H9 (cell line): Measurements from ENCODE around the gene ACBD5. TPM values are rescaled to one million over a fixed set of nuclear protein-coding genes. Genes with fewer than 3 reads are reported as not detected.
"Not testable (repeated sequence)": the region's sequence is repeated elsewhere in the genome, so short reads cannot be mapped to it uniquely, and the experiment has no call there.

Source experiments
- DNase-seq: peaks from one replicate; pipeline ENCODE4 v3.0.0-alpha.2; 2017
- H2AFZ ChIP-seq: one replicate; pipeline ENCODE4 v1.6.1; 2013; ENCODE audit warnings: mild to moderate bottlenecking, low read length, control low read depth, moderate library complexity
- H2AK5ac ChIP-seq: 2 replicates; pipeline ENCODE4 v1.6.1; 2013; ENCODE audit warnings: low read length, control low read depth, mixed read lengths; ENCODE audit not compliant: insufficient read length
- H2BK120ac ChIP-seq: one replicate; pipeline ENCODE4 v1.6.1; 2013; ENCODE audit warnings: low read depth, mild to moderate bottlenecking, low read length, control low read depth, inconsistent platforms; ENCODE audit not compliant: poor library complexity, severe bottlenecking
- H2BK12ac ChIP-seq: 2 replicates; pipeline ENCODE4 v1.6.1; 2013; ENCODE audit warnings: low read length, control low read depth, mixed read lengths, low read depth; ENCODE audit not compliant: insufficient read length
- H2BK15ac ChIP-seq: 2 replicates; pipeline ENCODE4 v1.6.1; 2013; ENCODE audit warnings: low read depth, low read length, control low read depth
- H2BK20ac ChIP-seq: one replicate; pipeline ENCODE4 v1.6.1; 2013; ENCODE audit warnings: low read depth, mild to moderate bottlenecking, low read length, control low read depth, inconsistent platforms; ENCODE audit not compliant: poor library complexity, severe bottlenecking
- H2BK5ac ChIP-seq: 2 replicates; pipeline ENCODE4 v1.6.1; 2013; ENCODE audit warnings: low read length, control low read depth, mixed read lengths; ENCODE audit not compliant: insufficient read length
- H3K14ac ChIP-seq: 2 replicates; pipeline ENCODE4 v1.6.1; 2013; ENCODE audit warnings: low read length, control low read depth; ENCODE audit not compliant: insufficient read depth
- H3K18ac ChIP-seq: 2 replicates; pipeline ENCODE4 v1.6.1; 2013; ENCODE audit warnings: low read depth, mild to moderate bottlenecking, mixed read lengths, low read length, control low read depth; ENCODE audit not compliant: insufficient read length
- H3K23ac ChIP-seq: 2 replicates; pipeline ENCODE4 v1.6.1; 2013; ENCODE audit warnings: low read length, control low read depth, mixed read lengths, low read depth; ENCODE audit not compliant: insufficient read length
- H3K23me2 ChIP-seq: 2 replicates; pipeline ENCODE4 v1.6.1; 2013; ENCODE audit warnings: low read depth, mild to moderate bottlenecking, mixed read lengths, low read length, control low read depth; ENCODE audit not compliant: insufficient read length, poor library complexity, severe bottlenecking
- H3K27ac ChIP-seq: 2 replicates; pipeline ENCODE4 v1.5.1; 2013; ENCODE audit warnings: low read length, control low read depth, mixed read lengths, low read depth; ENCODE audit not compliant: insufficient read length
- H3K27me3 ChIP-seq: 2 replicates; pipeline ENCODE4 v1.6.1; 2013; ENCODE audit warnings: low read length, control low read depth, inconsistent platforms; ENCODE audit not compliant: insufficient read depth
- H3K4ac ChIP-seq: 2 replicates; pipeline ENCODE4 v1.6.1; 2013; ENCODE audit warnings: low read depth, mild to moderate bottlenecking, control low read depth, inconsistent platforms, low read length, moderate library complexity
- H3K4me1 ChIP-seq: 2 replicates; pipeline ENCODE4 v1.6.1; 2013; ENCODE audit warnings: low read length, control low read depth, inconsistent platforms; ENCODE audit not compliant: insufficient read depth
- H3K4me2 ChIP-seq: 2 replicates; pipeline ENCODE4 v1.6.1; 2013; ENCODE audit warnings: low read length, control low read depth, mixed read lengths; ENCODE audit not compliant: insufficient read length, insufficient read depth
- H3K56ac ChIP-seq: 2 replicates; pipeline ENCODE4 v1.6.1; 2013; ENCODE audit warnings: low read depth, mild to moderate bottlenecking, mixed read lengths, low read length, control low read depth; ENCODE audit not compliant: insufficient read length
- H3K79me1 ChIP-seq: 2 replicates; pipeline ENCODE4 v1.6.1; 2013; ENCODE audit warnings: low read depth, mild to moderate bottlenecking, moderate library complexity, low read length, control low read depth, inconsistent platforms; ENCODE audit not compliant: insufficient read depth, poor library complexity, severe bottlenecking
- H3K79me2 ChIP-seq: 2 replicates; pipeline ENCODE4 v1.6.1; 2013; ENCODE audit warnings: low read length, control low read depth, inconsistent platforms; ENCODE audit not compliant: insufficient read depth
- H3K9ac ChIP-seq: 2 replicates; pipeline ENCODE4 v1.6.1; 2013; ENCODE audit warnings: low read length, control low read depth, mixed read lengths; ENCODE audit not compliant: insufficient read length; ENCODE audit errors: extremely low read depth
- H3K9me3 ChIP-seq: one replicate; pipeline ENCODE4 v1.6.1; 2013; ENCODE audit warnings: low read depth, low read length, inconsistent platforms; ENCODE audit not compliant: control insufficient read depth
- H3T11ph ChIP-seq: one replicate; pipeline ENCODE4 v1.6.1; 2013; ENCODE audit warnings: mild to moderate bottlenecking, low read length, control low read depth, inconsistent platforms
- H4K20me1 ChIP-seq: one replicate; pipeline ENCODE4 v1.6.1; 2013; ENCODE audit not compliant: control insufficient read depth, insufficient read length, insufficient read depth
- H4K5ac ChIP-seq: 2 replicates; pipeline ENCODE4 v1.6.1; 2013; ENCODE audit warnings: low read depth, mild to moderate bottlenecking, mixed read lengths, low read length, control low read depth; ENCODE audit not compliant: insufficient read length
- H4K8ac ChIP-seq: replicated peaks from 2 replicates; pipeline ENCODE4 v1.6.1; 2013; ENCODE audit warnings: low read length, control low read depth, mixed read lengths, low read depth; ENCODE audit not compliant: insufficient read length
- H4K91ac ChIP-seq: 2 replicates; pipeline ENCODE4 v1.6.1; 2013; ENCODE audit warnings: low read depth, mild to moderate bottlenecking, moderate library complexity, mixed read lengths, low read length, control low read depth; ENCODE audit not compliant: insufficient read length
- H3K27ac Mint-ChIP-seq, 3 experiments: 2 replicates in 2 of 3; 3 replicates in 1 of 3; pipeline ENCODE4 v1.8.0; 2020 to 2021; ENCODE audit warnings: mixed read lengths in 3 of 3, mild to moderate bottlenecking in 1 of 3, moderate library complexity in 1 of 3
- H3K27me3 Mint-ChIP-seq: 2 replicates; pipeline ENCODE4 v1.8.0; 2021; ENCODE audit warnings: low read depth, mild to moderate bottlenecking, moderate library complexity, mixed read lengths
- H3K36me3 Mint-ChIP-seq, 3 experiments: 2 replicates in 2 of 3; 3 replicates in 1 of 3; pipeline ENCODE4 v1.8.0; 2020 to 2021; ENCODE audit warnings: low read depth in 3 of 3, mixed read lengths in 3 of 3; ENCODE audit not compliant: insufficient read depth in 1 of 3
- H3K4me1 Mint-ChIP-seq, 2 experiments: 2 replicates each; pipeline ENCODE4 v1.8.0; 2020; ENCODE audit warnings: mixed read lengths in 2 of 2
- H3K4me3 Mint-ChIP-seq, 2 experiments: 2 replicates in 1 of 2; 3 replicates in 1 of 2; pipeline ENCODE4 v1.8.0; 2020 to 2021; ENCODE audit warnings: mild to moderate bottlenecking in 2 of 2, mixed read lengths in 2 of 2, moderate library complexity in 1 of 2
- H3K9me3 Mint-ChIP-seq, 2 experiments: 2 replicates in 1 of 2; 3 replicates in 1 of 2; pipeline ENCODE4 v1.8.0; 2020; ENCODE audit warnings: mild to moderate bottlenecking in 2 of 2, mixed read lengths in 2 of 2, moderate library complexity in 1 of 2
- WGBS: extraction: QIAGEN DNeasy Blood & Tissue Kit; methylation state at CpG from one replicate; pipeline ENCODE4 v1.1.7; 2013; ENCODE audit warnings: missing lambda C conversion rate, low lambda C conversion rate, mixed read lengths; ENCODE audit not compliant: insufficient read length; ENCODE audit errors: extremely low coverage; 5-methylcytosine and 5-hydroxymethylcytosine counted together
- total RNA-seq: library from RNA; stranded (reverse); gene quantifications from 2 replicates; pipeline ENCODE4 v1.2.1, GENCODE V29; 2021

ACBD5 gene
- total RNA-seq, 1 experiment from 2014 or later = 14.2 TPM

- H4K20me1 ChIP-seq, H3K79me1 ChIP-seq, H3T11ph ChIP-seq, H3K56ac ChIP-seq, H3K4me1 ChIP-seq, H3K4me2 ChIP-seq, H3K4me3 Mint-ChIP-seq, H3K4ac ChIP-seq, H2BK5ac ChIP-seq, H3K18ac ChIP-seq, H2BK20ac ChIP-seq, H2AFZ ChIP-seq, H4K91ac ChIP-seq, H2AK5ac ChIP-seq, H3K79me2 ChIP-seq, H3K27me3 Mint-ChIP-seq, H2BK15ac ChIP-seq, H2BK12ac ChIP-seq, H3K23me2 ChIP-seq, H3K9me3 Mint-ChIP-seq, H3K9ac ChIP-seq, DNase-seq, H3K27ac ChIP-seq, H3K23ac ChIP-seq, H4K8ac ChIP-seq, H2BK120ac ChIP-seq, H3K9me3 ChIP-seq, H4K5ac ChIP-seq, H3K14ac ChIP-seq, H3K27me3 ChIP-seq, H3K36me3 Mint-ChIP-seq, H3K27ac Mint-ChIP-seq: not testable (repeated sequence)
- H3K4me1 Mint-ChIP-seq = peaks cover 5 to 12% of the 10 kb centered on the region in 2 experiments
- no CpG with 5 or more reads among the region's 9 CpGs for WGBS
Observed at GRCh38 chr10:27236589-27237128, 3.9 kb downstream of the ACBD5 start.
